Common myeloid progenitor, CD34-positive (primary cell): ENCODE measurements around the gene DGKQ.

Experiments used
- CTCF ChIA-PET: fragments of 350-600 bp; sonication (Branson Sonifier 250); formaldehyde crosslinking; loops from one replicate; lab custom pipeline; 2021; ENCODE audit warnings: antibody characterized with exemption; lab: Charles Lee
- POLR2A ChIA-PET: fragments of 350-600 bp; sonication (Branson Sonifier 250); formaldehyde crosslinking; loops from one replicate; lab custom pipeline; 2021; ENCODE audit warnings: antibody characterized with exemption; lab: Charles Lee
- DNase-seq, 3 donors: peaks; one replicate each; pipeline versions ENCODE4 v3.0.0 to v3.0.0-alpha.2; 2013
- H3K27ac ChIP-seq, 2 experiments: 1 replicate in 1 of 2; 2 replicates in 1 of 2; pipeline ENCODE4 v1.7.0; 2013; ENCODE audit warnings: inconsistent platforms in 2 of 2, low read length in 2 of 2, mild to moderate bottlenecking in 2 of 2, low read depth in 1 of 2, moderate library complexity in 1 of 2; ENCODE audit not compliant: severe bottlenecking in 2 of 2, insufficient read depth in 1 of 2, poor library complexity in 1 of 2
- H3K27me3 ChIP-seq, 5 experiments: replicated peaks in 2 of 5; 1 replicate in 3 of 5; 2 replicates in 2 of 5; pipeline versions ENCODE4 v1.6.1 to v1.7.0; 2013; ENCODE audit warnings: low read length in 4 of 5, mild to moderate bottlenecking in 2 of 5, moderate library complexity in 2 of 5, inconsistent platforms in 1 of 5; ENCODE audit not compliant: insufficient read depth in 5 of 5, control insufficient read depth in 4 of 5
- H3K36me3 ChIP-seq, 4 experiments: 1 replicate in 2 of 4; 2 replicates in 2 of 4; pipeline versions ENCODE4 v1.6.1 to v1.7.0; 2013; ENCODE audit warnings: low read length in 3 of 4, control low read depth in 1 of 4, mild to moderate bottlenecking in 1 of 4; ENCODE audit not compliant: control insufficient read depth in 4 of 4, insufficient read depth in 4 of 4
- H3K4me1 ChIP-seq, 4 experiments: 1 replicate in 3 of 4; 2 replicates in 1 of 4; pipeline versions ENCODE4 v1.6.1 to v1.7.1; 2013; ENCODE audit warnings: low read length in 3 of 4, mild to moderate bottlenecking in 3 of 4, control low read depth in 1 of 4, inconsistent platforms in 1 of 4, moderate library complexity in 1 of 4; ENCODE audit not compliant: control insufficient read depth in 4 of 4, insufficient read depth in 4 of 4; ENCODE audit errors: control extremely low read depth in 1 of 4
- H3K4me3 ChIP-seq, 7 experiments: 1 replicate in 4 of 7; 2 replicates in 3 of 7; pipeline versions ENCODE4 v1.5.1 to v1.7.0; 2013; ENCODE audit warnings: mild to moderate bottlenecking in 7 of 7, low read length in 6 of 7, moderate library complexity in 6 of 7, inconsistent platforms in 2 of 7, low read depth in 2 of 7, control low read depth in 1 of 7; ENCODE audit not compliant: insufficient read depth in 4 of 7, control insufficient read depth in 1 of 7; ENCODE audit errors: extremely low read depth in 1 of 7
- H3K9me3 ChIP-seq, 5 experiments: 1 replicate in 4 of 5; 2 replicates in 1 of 5; pipeline versions ENCODE4 v1.6.1 to v1.7.1; 2013; ENCODE audit warnings: low read length in 4 of 5, mild to moderate bottlenecking in 2 of 5, inconsistent platforms in 1 of 5, low read depth in 1 of 5, moderate library complexity in 1 of 5; ENCODE audit not compliant: control insufficient read depth in 4 of 5, insufficient read depth in 2 of 5; ENCODE audit errors: control extremely low read depth in 1 of 5
- WGBS: methylation state at CpG from one replicate; pipeline ENCODE4 v1.1.5; 2013; ENCODE audit not compliant: insufficient coverage; 5-methylcytosine and 5-hydroxymethylcytosine counted together

The DGKQ gene

DNA sequence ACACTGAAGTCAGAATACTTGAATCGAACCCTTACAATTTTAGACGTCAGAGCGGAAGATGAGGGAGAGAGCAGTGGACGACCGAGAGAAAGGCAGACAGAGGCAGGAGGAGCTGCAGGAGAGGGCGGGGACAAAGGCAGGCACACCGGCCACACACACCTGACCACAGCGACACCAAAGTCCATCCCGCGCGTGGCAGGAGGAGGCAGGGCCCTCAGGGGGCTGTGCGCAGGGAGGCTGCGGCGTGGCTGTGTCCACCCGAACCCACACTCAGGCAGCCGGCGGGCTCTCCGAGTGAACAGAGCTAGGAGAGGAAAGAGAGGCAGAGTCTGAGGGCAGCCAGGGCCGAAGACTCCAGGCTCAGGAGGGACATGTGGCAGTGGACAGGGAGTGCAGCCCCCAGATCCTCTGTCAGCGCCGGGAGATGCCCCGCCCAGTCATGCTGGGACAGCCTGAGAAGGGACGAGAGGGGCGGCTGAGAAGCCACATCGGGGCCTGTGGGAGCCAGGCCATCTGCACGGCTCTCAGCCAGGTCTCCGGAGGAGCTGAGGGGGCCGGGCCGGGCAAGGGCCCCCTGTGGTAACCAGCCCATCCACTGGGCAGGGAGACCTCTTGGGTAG lies 61.4 kb downstream of the DGKQ start:
- ChIA-PET CTCF (interaction anchor here (1.0 to 1.6 kb wide), 2 partner anchors 42 to 75 kb away, joined by 4 read pairs; partner anchors contain the start of gene IDUA), POLR2A (no interaction called here)
- Histone ChIP-seq H3K27me3 (no peaks in the 10 kb centered on the region), H3K4me3 (no peak overlapping the region), H3K9me3 (no peaks in the 10 kb centered on the region), H3K27ac (no peak overlapping the region), H3K36me3 (peaks cover 7 to 55% (median 31%) of the 10 kb centered on the region in 4 experiments), H3K4me1 (peaks cover 12 to 25% (median 17%) of the 10 kb centered on the region in 4 experiments)
- no peak for DNase-seq
- 95% methylated on average over 27 of the region's 29 CpGs for WGBS

DNA sequence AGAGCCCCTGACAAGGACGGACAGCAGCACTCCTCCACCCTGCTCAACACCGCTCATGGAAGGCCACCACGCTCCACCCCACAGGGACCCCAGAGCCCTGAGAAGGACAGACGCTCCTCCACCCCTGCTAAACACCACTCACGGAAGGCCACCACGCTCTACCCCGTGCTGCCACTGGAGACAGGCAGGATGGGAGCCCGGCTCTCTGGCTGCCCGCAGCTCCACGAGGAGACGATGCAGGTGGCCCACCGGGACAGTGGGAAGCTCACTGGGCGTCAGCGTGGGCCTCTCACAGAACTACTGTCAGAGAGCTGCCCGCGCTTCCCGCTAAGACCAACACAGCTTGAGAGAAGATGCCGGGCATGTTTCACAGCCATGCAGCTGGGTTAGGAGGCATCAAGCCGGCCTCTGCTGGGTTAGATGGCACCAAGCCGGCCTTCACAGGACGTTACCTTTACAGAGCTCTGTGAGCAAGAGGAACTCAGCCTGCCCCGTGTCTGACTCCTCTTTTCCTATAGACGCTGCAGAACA lies 62.1 kb downstream of the DGKQ start:
- Histone ChIP-seq H3K4me3 (no peak overlapping the region), H3K27ac (no peak overlapping the region), H3K36me3 (peaks cover 7 to 55% (median 34%) of the 10 kb centered on the region in 4 experiments), H3K4me1 (peaks cover 9 to 22% (median 17%) of the 10 kb centered on the region in 4 experiments), H3K27me3 (no peaks in the 10 kb centered on the region), H3K9me3 (no peaks in the 10 kb centered on the region)
- 98% methylated on average over 22 of the region's 23 CpGs for WGBS
- no peak for DNase-seq
- POLR2A ChIA-PET = no interaction called here
- CTCF ChIA-PET = interaction anchor here (1.0 to 1.6 kb wide), 2 partner anchors 43 to 76 kb away, joined by 4 read pairs; partner anchors contain the start of gene IDUA

DNA sequence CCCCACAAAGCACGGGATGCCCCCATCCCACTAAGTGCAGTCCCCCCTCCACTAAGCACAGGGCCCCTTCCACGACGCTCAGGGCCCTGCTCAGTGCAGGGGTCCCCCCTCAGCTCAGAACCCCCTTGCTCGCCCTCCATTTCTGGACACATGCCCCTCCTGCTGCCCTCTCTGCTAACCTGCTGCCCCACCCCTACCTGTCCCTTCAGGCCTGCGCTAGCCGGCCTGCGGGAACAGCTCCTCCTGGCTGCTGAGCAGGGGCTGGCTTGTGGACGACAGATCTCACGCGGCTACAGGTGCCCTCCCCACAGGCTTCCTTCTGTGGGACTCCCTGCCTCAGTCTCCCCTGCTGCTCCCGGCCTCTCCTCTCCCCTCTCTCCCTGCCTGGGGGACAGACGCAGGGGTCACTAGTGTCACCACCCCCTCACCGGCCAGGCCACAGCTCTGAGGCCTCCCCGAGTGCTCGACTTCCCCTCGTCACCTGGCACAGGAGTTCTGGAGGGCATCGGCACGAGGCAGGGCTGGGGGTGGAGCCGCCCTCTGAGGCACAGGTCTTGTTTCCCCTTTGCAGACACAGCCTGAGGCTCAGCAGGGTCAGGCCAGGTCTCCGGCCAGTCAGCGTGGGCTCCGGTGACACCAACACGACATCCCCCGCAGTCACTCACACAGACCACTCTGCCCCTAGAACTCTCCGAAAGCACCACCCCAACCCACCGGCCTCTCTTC lies 62.8 kb downstream of the DGKQ start:
- Histone ChIP-seq H3K4me1 (peaks cover 5 to 15% (median 12%) of the 10 kb centered on the region in 4 experiments), H3K9me3 (no peaks in the 10 kb centered on the region), H3K36me3 (peaks cover 7 to 55% (median 35%) of the 10 kb centered on the region in 4 experiments), H3K27ac (no peak overlapping the region), H3K27me3 (no peaks in the 10 kb centered on the region), H3K4me3 (no peak overlapping the region)
- no peak for DNase-seq
- 97% methylated on average over 22 of the region's 26 CpGs for WGBS
- POLR2A ChIA-PET = no interaction called here
- CTCF ChIA-PET = no interaction called here

DNA sequence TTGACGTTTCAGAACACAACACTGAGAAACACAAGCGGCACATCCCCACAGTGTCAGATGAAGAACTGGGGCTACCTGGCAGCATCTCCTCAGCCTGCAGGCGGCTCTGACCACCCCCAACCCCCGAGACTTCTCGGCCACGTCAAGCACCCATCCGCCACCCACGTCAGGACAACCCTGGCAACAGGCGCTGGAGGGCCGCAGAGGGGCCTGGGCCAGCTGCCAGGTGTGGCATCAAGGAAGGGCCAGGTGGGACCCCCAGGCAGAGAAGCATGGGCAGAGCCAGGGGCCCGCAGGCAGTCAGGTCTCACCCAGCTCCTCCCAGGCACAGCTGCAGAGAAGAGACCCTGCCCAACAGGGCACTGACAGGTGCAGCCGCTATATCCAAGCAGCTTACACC lies 63.5 kb downstream of the DGKQ start:
- WGBS = 93% methylated on average over 9 of the region's 12 CpGs
- Histone ChIP-seq H3K27ac (no peak overlapping the region), H3K9me3 (no peaks in the 10 kb centered on the region), H3K27me3 (no peaks in the 10 kb centered on the region), H3K4me3 (no peak overlapping the region), H3K36me3 (peaks cover 7 to 55% (median 35%) of the 10 kb centered on the region in 4 experiments), H3K4me1 (peaks cover 0 to 8% (median 6%) of the 10 kb centered on the region in 4 experiments)
- ChIA-PET CTCF (no interaction called here), POLR2A (no interaction called here)
- no peak for DNase-seq

DNA sequence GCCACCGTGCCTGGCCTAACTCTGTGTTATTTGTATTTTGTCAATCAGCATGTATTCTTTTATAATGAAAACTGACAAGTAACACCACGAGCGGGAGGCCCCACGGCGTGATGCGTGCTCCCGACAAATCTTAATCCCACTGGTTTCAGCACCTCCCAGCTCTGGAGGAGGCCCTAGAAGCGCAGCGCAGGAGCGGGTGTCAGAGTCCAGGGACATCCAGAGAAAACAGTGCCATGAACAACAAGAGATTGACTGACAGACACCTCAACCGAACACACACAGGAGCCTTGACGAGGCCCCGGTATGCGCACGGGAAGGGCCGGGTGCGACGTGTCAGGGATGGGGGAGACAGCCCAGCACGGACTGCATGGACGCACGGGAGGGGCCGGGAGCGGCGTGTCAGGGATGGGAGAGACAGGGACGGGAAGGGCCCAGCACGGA lies 64.2 kb downstream of the DGKQ start:
- Histone ChIP-seq H3K36me3 (peaks cover 7 to 59% (median 36%) of the 10 kb centered on the region in 4 experiments), H3K9me3 (no peaks in the 10 kb centered on the region), H3K27me3 (no peaks in the 10 kb centered on the region), H3K4me3 (no peak overlapping the region), H3K27ac (no peak overlapping the region), H3K4me1 (peaks cover 0 to under 1% (median 0%) of the 10 kb centered on the region in 4 experiments)
- POLR2A ChIA-PET = no interaction called here
- DNase-seq = no peak
- CTCF ChIA-PET = no interaction called here
- WGBS = 97% methylated on average over 26 of the region's 26 CpGs
